SH-SY5Y (cell line): ENCODE results near the gene RPRD1B.

ENCODE experiments used
- GATA2 ChIP-seq: IDR thresholded peaks from 2 replicates; pipeline ENCODE4 v1.6.1; 2011; ENCODE audit warnings: mild to moderate bottlenecking, low read depth, low read length
- GATA3 ChIP-seq: IDR thresholded peaks from 2 replicates; pipeline ENCODE4 v1.6.1; 2011; ENCODE audit warnings: low read depth, mild to moderate bottlenecking, low read length, moderate library complexity

Gene RPRD1B

GRCh38 chr20:38108986-38109541 is 75.5 kb downstream of the RPRD1B start:
- TF ChIP-seq GATA3: no peak
- no peak for TF ChIP-seq GATA2

- TF ChIP-seq GATA2 (peak; percentile 62), GATA3 (peak; percentile 55; the same call in 1 of the 2 replicates)
These were observed 76.3 kb downstream of the RPRD1B start for GRCh38 chr20:38109591-38110524.

DNA sequence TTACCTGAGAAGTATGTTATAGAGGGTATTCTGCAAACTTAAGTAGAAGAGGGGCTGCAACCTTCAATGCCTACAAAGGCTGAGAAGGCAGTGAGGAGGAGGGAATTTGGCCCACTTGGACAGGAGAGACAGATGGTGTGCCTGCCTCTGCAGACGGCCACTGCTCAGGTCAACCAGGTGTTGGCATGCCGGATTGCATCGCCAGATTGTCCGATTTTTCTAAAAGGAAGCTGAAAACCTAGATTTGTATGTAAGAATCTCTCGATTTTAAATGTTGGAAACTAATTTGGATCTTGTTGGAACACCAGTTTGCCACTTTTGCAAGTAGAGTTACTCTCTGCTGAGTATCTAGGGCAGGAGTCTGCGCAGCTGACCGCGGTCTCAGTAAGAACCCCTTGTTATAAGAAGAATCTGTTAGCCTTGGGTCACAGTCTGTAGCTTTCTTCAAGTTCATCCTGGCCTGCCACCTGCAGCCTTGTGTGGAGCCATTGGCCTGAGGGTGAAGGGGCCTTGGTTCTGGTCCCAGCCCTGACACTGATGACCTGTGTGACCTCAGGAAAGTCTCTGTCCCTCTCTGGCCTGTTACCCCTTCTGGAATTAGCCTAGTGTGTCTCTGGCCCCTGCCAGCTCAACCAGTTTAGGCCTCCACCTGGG is 77.1 kb downstream of the RPRD1B start:
- TF ChIP-seq GATA2: no peak

GRCh38 chr20:38111366-38112232 is 78.1 kb downstream of the RPRD1B start:
- TF ChIP-seq GATA3 (no peak), GATA2 (no peak)

DNA sequence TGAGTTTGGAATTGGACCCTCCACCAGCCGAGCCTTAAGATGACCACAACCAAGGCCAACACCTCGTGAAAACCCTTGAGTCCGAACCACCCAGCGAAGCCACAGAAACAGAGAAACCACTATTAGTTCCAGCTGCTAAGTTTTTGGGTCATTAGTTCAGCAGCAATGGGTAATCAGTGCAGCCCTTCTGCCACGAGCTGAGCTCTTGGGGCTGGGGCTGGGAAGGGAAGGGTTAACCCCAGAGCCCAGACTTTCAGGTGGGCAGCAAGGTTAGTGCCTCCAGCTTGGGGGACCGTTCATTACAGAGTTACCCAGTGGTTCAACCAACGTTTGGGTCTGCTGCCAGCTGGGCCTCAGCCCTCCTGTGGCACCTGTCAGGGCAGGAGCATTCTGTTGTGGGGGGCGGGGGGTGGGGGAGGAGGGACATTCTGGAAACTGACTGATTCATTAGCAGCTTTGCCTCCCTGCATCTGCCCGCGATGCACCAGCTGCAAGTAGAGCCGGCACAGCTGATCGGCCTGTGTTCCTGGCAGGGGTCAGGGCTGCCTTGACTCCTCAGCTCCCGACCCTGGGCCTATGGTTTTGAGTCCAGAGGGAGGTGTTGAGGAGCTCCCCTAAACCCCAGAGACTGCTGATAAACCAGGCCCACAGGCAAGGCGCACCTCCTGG is 78.8 kb downstream of the RPRD1B start:
- TF ChIP-seq GATA3 (no peak), GATA2 (no peak)

DNA sequence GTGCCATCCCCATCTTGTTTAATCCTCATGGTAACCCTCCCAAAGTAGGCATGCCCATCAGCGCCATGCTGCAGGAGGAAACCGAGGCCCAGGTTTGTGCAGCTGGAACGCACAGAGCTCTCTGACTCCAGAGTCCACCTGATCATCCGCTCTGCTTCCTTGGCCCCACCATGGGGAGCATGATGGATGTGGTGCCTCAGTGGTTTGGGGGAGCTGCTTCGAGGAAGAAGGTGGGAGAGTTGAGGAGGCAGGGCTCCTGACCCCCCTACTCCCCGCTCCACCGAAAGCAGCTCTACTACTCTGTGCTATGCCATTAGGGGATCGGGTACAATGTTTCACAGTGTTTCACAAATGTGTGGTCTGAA is 79.4 kb downstream of the RPRD1B start:
- TF ChIP-seq GATA2: no peak

GRCh38 chr20:38113401-38114325 is 80.1 kb downstream of the RPRD1B start:
- TF ChIP-seq GATA2: no peak
- no peak for TF ChIP-seq GATA3

GRCh38 chr20:38114353-38114791 is 80.8 kb downstream of the RPRD1B start:
- TF ChIP-seq GATA3: no peak
- TF ChIP-seq GATA2: no peak

DNA sequence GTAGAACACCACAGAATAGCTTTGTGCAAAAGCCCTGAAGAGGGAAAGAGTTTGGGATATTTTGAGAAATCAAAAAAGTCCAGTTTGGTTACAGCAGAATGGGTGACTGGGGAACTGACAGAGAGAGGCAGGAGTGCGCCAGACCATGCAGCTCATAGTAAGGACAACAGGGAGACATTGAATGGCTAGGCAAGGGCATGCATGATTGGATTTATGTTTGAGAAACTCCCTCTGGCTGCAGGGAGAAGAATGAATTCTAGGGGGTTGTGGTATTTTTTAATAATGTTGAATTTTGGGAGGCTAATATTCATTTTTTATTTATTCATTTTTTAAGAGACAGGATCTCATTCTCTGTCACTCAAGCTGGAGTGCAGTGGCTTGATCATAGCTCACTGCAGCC is 81.7 kb downstream of the RPRD1B start:
- no peak for TF ChIP-seq GATA2
- no peak for TF ChIP-seq GATA3

DNA sequence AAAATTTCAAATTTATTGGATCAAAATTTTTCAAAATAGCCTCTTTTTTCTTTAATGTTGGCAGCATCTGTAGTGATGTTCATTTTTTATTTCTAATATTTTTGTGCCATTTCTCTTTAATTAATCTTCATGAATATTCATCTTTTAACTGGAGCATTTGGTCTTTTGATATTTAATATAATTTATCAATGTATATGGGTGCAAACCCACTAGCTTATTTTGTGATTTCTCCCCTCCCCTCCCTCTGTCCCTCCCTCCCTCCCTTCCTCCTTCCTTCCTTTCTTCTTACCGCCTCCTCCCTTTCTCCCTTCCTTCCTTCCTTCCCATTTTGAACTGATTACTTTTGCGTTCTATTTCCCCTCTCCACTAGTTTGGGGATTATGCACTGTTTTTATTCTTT is 82.3 kb downstream of the RPRD1B start:
- TF ChIP-seq GATA3: no peak
- no peak for TF ChIP-seq GATA2

DNA sequence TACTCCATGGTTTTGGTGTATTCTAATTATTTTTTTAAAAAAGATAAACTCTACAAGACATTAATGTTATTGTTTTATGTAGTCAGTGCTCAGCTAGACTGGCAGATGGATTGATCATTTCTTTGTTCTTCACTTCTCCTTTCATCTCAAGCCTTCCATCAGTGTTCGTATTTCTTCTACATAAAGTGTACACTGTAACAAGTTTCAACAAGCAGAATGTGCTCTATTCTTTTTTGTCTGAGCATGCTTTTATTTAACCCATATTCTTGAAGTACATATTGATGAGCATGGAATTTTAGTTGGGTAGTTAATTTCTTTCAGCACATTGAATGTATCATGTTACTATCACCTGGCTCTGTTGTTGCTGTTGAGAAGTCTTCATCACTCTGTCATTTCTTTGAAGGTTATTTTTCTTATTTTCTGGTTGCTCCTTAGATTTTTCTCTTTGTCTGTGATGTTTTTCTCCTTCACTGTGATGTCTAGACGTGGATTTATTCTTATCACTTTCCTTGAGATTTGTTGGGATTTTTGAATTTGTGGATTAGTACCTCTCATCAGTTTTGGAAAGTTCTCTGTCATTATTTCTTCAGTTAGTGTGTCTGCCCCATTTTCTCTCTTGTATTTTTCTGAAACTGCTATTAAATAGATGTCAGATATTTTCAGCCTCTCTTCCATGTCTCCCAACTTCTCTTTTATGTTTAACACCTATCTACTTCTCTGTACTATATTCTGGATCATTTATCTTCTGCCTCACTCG is 83.0 kb downstream of the RPRD1B start:
- TF ChIP-seq GATA3 (no peak), GATA2 (no peak)

GRCh38 chr20:38117205-38117604 is 83.7 kb downstream of the RPRD1B start:
- TF ChIP-seq GATA2 (no peak), GATA3 (no peak)
